HG03378 (cell line): ENCODE measurements around the gene PIK3IP1.
"Not testable (repeated sequence)": the region's sequence is repeated elsewhere in the genome, so short reads cannot be mapped to it uniquely, and the experiment has no call there.

Experiments
- ATAC-seq: cut with Tn5 transposase; IDR thresholded peaks from one replicate; pipeline ENCODE4 v1.9.1; 2021; ENCODE audit warnings: mild to moderate bottlenecking, moderate library complexity; ENCODE audit not compliant: unreplicated experiment

PIK3IP1 gene

GRCh38 chr22:31292236-31292989 lies at the start of gene PIK3IP1:
TSS of gene PIK3IP1 (minus strand) at chr22:31292488. CDS start at chr22:31292344, 144 bp downstream.
- peak; percentile 34 for ATAC-seq

- ATAC-seq = no peak
Measured at GRCh38 chr22:31341386-31342088, 49.2 kb upstream of the PIK3IP1 start.

- ATAC-seq = no peak
Measured at GRCh38 chr22:31340765-31341247, 48.5 kb upstream of the PIK3IP1 start.

GRCh38 chr22:31340360-31340759 lies 48.1 kb upstream of the PIK3IP1 start:
- ATAC-seq = no peak

GRCh38 chr22:31339148-31339832 lies 47.0 kb upstream of the PIK3IP1 start:
- no peak for ATAC-seq

- ATAC-seq = no peak
Measured at GRCh38 chr22:31337178-31337577, 44.9 kb upstream of the PIK3IP1 start.

- ATAC-seq = no peak
Measured at GRCh38 chr22:31334329-31334728, 42.0 kb upstream of the PIK3IP1 start.

GRCh38 chr22:31333641-31334040 lies 41.4 kb upstream of the PIK3IP1 start:
- ATAC-seq = no peak

GRCh38 chr22:31332886-31333285 lies 40.6 kb upstream of the PIK3IP1 start:
- no peak for ATAC-seq

- no peak for ATAC-seq
Measured at GRCh38 chr22:31332010-31332409, 39.7 kb upstream of the PIK3IP1 start.

- no peak for ATAC-seq
Measured at GRCh38 chr22:31329453-31330215, 37.3 kb upstream of the PIK3IP1 start.

GRCh38 chr22:31329029-31329428 lies 36.7 kb upstream of the PIK3IP1 start:
- ATAC-seq = no peak

- ATAC-seq = no peak
Measured at GRCh38 chr22:31328544-31328960, 36.3 kb upstream of the PIK3IP1 start.

GRCh38 chr22:31327806-31328543 lies 35.7 kb upstream of the PIK3IP1 start:
- ATAC-seq = no peak

GRCh38 chr22:31326877-31327276 lies 34.6 kb upstream of the PIK3IP1 start:
- ATAC-seq = no peak

- ATAC-seq = no peak
Measured at GRCh38 chr22:31323578-31324550, 31.6 kb upstream of the PIK3IP1 start.

- ATAC-seq = no peak
Measured at GRCh38 chr22:31321421-31321820, 29.1 kb upstream of the PIK3IP1 start.

GRCh38 chr22:31314220-31314619 lies 21.9 kb upstream of the PIK3IP1 start:
- not testable (repeated sequence) for ATAC-seq
